Ectodermal cell (in vitro differentiated cells): ENCODE results near the gene PPARD.
"Not testable (repeated sequence)": the region's sequence is repeated elsewhere in the genome, so short reads cannot be mapped to it uniquely, and the experiment has no call there.

Experiments
- H3K27ac ChIP-seq: 2 replicates; pipeline ENCODE4 v1.7.0; 2013; ENCODE audit warnings: mild to moderate bottlenecking, low read depth, low read length; ENCODE audit not compliant: insufficient read depth, poor library complexity, severe bottlenecking
- H3K27me3 ChIP-seq: 2 replicates; pipeline ENCODE4 v1.7.0; 2013; ENCODE audit warnings: mild to moderate bottlenecking, low read length; ENCODE audit not compliant: insufficient read depth, control insufficient read depth, poor library complexity, severe bottlenecking
- H3K36me3 ChIP-seq: one replicate; pipeline ENCODE4 v1.7.0; 2013; ENCODE audit warnings: low read length; ENCODE audit not compliant: control insufficient read depth, insufficient read depth
- H3K4me1 ChIP-seq: one replicate; pipeline ENCODE4 v1.7.0; 2013; ENCODE audit warnings: low read length; ENCODE audit not compliant: control insufficient read depth, insufficient read depth
- H3K4me3 ChIP-seq: 2 replicates; pipeline ENCODE4 v1.7.0; 2013; ENCODE audit warnings: low read depth, low read length, control low read depth; ENCODE audit not compliant: insufficient read depth
- H3K9me3 ChIP-seq: 2 replicates; pipeline ENCODE4 v1.7.0; 2013; ENCODE audit warnings: mild to moderate bottlenecking, low read length, moderate library complexity; ENCODE audit not compliant: control insufficient read depth
- WGBS, 2 experiments: methylation state at CpG; one replicate each; pipeline ENCODE4 v1.1.7; 2013; ENCODE audit warnings: missing lambda C conversion rate in 2 of 2; 5-methylcytosine and 5-hydroxymethylcytosine counted together

PPARD gene

DNA sequence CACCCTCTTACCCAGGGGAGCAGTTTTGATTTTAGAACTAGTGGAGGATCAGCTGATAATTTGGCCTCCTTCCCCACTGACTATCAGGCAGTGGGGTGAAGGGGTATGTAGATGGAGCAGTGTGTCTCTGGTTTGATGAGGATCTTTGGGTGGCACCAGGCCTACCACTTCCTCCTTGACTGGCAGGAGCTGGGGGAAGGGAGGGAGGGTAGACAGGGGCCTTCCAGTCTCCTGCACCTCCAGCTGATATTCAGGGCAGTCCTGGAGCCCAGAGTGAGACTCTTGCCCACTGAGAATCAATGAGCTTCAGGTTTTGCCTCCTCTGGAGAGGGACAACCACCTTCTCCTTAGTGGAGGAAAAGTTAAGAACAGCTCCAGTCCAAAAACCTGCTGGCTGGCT, 41.5 kb upstream of the PPARD start:
- H3K4me3 ChIP-seq: no peak overlapping the region

DNA sequence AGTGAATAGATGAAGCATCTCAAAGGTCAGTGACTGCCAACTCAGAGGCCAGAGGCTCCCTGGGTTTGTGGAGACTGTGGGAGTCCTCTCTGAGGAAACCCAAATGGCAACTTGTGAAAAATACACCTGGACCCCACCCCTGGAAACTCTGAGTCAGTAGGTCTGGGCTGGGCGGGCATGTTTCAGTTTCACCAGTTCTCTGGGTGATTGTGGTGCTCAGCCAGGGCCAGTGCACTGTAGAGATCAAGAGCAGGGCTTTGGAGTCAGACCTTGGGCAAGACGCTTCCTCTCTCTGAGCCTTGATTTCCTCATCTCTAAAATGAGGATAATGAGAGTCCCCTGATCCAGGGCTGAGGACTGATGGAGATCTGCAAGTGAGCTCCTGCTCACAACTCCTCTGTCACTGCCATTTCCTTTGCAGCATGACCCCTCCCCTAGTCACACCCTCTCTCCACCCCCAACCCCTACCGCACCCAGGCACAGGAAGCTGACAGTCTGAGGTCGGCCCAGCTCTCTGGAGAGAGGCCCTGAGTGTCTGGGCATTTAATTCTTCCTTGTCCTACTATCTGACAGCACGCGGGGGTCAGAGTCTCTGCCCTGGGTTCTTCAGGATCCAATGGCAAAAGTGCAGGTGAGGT, 39.6 kb upstream of the PPARD start:
- H3K4me3 ChIP-seq: no peak overlapping the region
- H3K9me3 ChIP-seq: no peaks in the 10 kb centered on the region
- 41 to 42% methylated on average over 6 of the region's 6 CpGs for WGBS, 2 experiments

More for the DNA sequence above, 41.5 kb upstream of the PPARD start:
- Histone ChIP-seq H3K9me3 (no peaks in the 10 kb centered on the region), H3K36me3 (peaks cover 3% of the 10 kb centered on the region), H3K27me3 (no peaks in the 10 kb centered on the region), H3K4me1 (peaks cover 5% of the 10 kb centered on the region), H3K27ac (no peak overlapping the region)

DNA sequence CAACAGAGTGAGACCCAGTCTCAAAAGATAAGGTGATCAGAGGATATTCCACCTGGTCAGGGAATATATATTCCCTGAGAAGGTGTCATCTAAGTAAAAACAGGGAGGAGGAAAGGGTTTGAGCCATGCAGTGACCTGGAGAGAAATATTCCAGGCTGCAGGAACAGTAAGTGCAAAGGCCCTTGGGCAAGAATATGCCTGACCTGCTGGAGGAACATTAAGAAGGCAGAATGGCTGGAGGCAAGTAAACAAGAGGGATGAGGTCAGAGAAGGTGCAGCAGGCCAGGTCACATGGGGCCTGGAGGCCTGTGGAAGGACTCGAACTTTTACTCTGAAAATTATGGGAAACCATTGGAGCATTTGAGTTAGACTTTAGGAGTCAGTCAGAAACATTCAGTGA, 38.1 kb upstream of the PPARD start:
- Histone ChIP-seq H3K27ac (no peak overlapping the region), H3K4me3 (no peak overlapping the region), H3K4me1 (no peaks in the 10 kb centered on the region), H3K27me3 (no peaks in the 10 kb centered on the region), H3K9me3 (no peaks in the 10 kb centered on the region), H3K36me3 (no peaks in the 10 kb centered on the region)
- 89 to 95% methylated on average over 1 of the region's 1 CpG for WGBS, 2 experiments

More for the DNA sequence above, 39.6 kb upstream of the PPARD start:
- Histone ChIP-seq H3K36me3 (no peaks in the 10 kb centered on the region), H3K4me1 (peaks cover 4% of the 10 kb centered on the region), H3K27ac (no peak overlapping the region), H3K27me3 (no peaks in the 10 kb centered on the region)

DNA sequence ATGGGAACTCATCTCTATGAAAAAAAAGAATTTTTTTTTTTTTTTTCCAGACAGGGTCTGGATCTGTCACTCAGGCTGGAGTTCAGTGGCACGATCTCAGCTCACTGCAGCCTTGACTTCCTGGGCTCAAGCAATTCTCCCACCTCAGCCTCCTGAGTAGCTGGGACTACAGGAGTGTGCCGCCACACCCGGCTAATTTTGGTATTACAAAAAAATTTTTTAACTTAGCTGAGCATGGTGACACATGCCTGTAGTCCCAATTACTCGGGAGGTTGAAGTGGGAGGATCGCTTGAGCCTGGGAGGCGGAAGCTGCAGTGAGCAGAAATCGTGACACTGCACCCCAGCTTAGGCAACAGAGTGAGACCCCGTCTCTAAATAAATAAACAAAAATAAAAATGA, 37.2 kb upstream of the PPARD start:
- 87 to 92% methylated on average over 6 to 7 of the region's 8 CpGs for WGBS, 2 experiments
- H3K27me3 ChIP-seq: no peaks in the 10 kb centered on the region
- H3K27ac ChIP-seq: no peak overlapping the region
- H3K4me3 ChIP-seq: no peak overlapping the region
- H3K9me3 ChIP-seq: no peaks in the 10 kb centered on the region
- H3K36me3 ChIP-seq: no peaks in the 10 kb centered on the region
- no peaks in the 10 kb centered on the region for H3K4me1 ChIP-seq

DNA sequence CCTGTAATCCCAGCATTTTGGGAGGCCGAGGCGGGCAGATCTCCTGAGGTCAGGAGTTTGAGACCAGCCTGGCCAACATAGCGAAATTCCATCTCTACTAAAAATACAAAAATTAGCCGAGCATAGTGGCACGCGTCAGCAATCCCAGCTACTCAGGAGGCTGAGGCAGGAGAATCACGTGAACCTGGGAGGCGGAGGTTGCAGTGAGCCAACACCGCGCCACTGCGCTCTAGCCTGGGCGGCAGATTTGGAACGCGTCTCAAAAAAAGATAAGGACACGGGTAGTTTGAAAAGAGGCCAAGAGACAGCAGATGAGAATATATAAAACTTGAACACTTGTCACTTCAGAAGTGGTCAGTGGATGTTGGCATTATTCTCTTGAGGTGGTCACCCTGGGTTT, 35.2 kb upstream of the PPARD start:
- 92 to 93% methylated on average over 15 of the region's 15 CpGs for WGBS, 2 experiments
- H3K27me3 ChIP-seq, H3K4me1 ChIP-seq: not testable (repeated sequence)

DNA sequence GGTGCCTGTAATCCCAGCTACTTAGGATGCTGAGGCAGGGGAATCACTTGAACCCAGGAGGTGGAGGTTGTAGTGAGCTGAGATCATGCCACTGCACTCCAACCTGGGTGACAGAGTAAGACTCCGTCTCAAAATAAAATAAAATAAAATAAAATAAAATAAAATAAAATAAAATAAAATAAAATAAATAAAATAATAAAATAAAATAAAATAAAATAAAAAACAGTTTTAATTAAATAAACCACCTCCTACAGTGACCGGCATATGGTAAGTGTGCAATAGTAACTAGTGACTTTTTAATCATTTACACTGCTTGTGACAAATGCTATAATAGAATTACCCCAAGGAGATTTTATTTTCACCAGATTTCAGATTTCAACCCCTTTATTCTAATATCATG, 33.8 kb upstream of the PPARD start:
- not testable (repeated sequence) for H3K4me1 ChIP-seq
- 100% methylated on average over 1 of the region's 2 CpGs; no CpG with 5 or more reads in 1 of the 2 experiments for WGBS, 2 experiments

More for the DNA sequence above, 35.2 kb upstream of the PPARD start:
- not testable (repeated sequence) for H3K9me3 ChIP-seq, H3K27ac ChIP-seq, H3K4me3 ChIP-seq, H3K36me3 ChIP-seq

DNA sequence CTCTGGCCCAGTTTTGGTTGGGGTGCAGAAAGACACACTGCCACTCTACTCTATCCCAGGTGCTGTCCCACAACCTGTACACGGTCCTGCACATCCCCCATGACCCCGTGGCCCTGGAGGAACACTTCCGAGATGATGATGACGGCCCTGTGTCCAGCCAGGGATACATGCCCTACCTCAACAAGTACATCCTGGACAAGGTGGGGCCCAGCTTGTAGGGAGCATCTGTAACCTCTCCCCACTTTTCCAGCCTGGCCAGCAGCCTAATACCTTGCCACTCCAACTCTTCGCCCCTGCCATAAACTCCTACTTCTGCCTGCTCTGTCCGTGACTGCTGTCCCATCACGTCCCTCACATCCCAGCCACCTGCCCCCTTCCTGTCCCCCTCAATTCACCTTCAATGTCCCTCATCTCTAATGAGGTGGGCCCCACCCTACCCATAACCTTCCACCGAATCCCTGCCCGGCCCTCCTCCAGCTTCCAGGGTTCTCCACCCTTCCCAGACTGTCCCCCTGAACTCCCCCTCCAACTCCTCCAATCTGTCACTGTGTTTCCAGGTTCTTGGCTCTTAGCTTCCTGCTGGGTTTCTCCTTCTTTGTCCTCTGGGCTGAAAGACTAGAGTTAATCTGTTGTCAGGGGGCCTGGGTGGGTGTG, 32.6 kb upstream of the PPARD start:
- Histone ChIP-seq H3K27ac (no peak overlapping the region), H3K36me3 (no peaks in the 10 kb centered on the region), H3K4me1 (no peaks in the 10 kb centered on the region), H3K27me3 (no peaks in the 10 kb centered on the region), H3K4me3 (no peak overlapping the region), H3K9me3 (no peaks in the 10 kb centered on the region)
- WGBS, 2 experiments: 90 to 91% methylated on average over 9 of the region's 9 CpGs

More for the DNA sequence above, 33.8 kb upstream of the PPARD start:
- not testable (repeated sequence) for H3K36me3 ChIP-seq, H3K27ac ChIP-seq, H3K9me3 ChIP-seq, H3K4me3 ChIP-seq, H3K27me3 ChIP-seq

DNA sequence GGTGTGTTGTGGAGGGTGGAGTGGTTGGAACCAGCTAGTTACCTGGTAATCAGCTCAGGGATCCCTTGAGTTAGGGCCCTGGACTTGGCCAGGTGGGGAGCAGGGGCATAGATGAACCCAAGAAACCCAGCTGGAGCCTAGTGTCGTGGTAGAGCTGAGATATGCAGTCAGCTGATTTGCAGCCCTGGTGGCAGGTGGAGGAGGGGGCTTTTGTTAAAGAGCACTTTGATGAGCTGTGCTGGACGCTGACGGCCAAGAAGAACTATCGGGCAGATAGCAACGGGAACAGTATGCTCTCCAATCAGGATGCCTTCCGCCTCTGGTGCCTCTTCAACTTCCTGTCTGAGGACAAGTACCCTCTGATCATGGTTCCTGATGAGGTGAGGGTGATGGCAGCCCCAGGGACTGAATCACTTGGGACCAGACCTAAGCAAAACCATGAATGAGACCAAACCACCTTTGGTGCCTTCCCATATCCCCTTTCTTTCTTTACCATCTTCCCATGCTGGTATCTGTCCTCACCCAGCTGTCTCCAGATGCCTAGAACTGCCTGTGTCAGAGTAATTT, 32.0 kb upstream of the PPARD start:
- no peak overlapping the region for H3K27ac ChIP-seq
- H3K36me3 ChIP-seq: no peaks in the 10 kb centered on the region
- no peaks in the 10 kb centered on the region for H3K27me3 ChIP-seq
- H3K4me1 ChIP-seq: no peaks in the 10 kb centered on the region
- 87 to 92% methylated on average over 6 of the region's 6 CpGs for WGBS, 2 experiments
- no peaks in the 10 kb centered on the region for H3K9me3 ChIP-seq
- no peak overlapping the region for H3K4me3 ChIP-seq

DNA sequence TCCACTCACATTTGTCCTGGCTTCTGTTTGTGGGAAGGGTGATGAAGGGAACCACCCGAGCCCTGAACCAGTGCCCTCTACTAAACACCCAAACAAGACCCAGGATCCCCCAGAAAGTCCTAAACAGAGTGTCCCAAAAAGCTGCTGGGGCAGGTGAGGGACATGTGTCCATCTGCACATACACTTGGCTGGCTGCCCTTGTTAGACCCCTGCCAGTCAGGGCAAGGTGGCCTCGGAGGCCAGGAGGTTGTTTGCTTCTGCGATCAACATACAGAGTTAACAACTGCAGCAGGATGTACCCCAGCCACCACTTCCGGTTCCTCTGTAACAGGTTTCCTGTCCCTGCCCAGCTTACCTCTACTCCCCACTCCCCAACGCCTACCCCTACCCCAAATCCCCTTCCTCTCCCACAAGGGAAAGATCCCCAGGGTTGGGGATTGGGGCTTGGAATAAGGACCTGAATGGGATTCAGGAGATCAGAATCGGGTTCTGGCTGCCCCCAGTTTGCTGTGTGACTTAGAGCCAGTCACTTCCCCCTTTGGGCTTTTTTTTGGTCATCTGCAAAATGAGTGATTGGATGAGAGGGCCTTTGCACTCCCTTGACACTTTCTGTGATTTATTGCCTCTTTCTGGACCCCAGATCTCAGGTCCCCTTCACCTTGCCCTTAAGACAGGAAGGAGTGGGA, 30.8 kb upstream of the PPARD start:
- no peaks in the 10 kb centered on the region for H3K4me1 ChIP-seq
- 85 to 94% methylated on average over 6 of the region's 6 CpGs for WGBS, 2 experiments

DNA sequence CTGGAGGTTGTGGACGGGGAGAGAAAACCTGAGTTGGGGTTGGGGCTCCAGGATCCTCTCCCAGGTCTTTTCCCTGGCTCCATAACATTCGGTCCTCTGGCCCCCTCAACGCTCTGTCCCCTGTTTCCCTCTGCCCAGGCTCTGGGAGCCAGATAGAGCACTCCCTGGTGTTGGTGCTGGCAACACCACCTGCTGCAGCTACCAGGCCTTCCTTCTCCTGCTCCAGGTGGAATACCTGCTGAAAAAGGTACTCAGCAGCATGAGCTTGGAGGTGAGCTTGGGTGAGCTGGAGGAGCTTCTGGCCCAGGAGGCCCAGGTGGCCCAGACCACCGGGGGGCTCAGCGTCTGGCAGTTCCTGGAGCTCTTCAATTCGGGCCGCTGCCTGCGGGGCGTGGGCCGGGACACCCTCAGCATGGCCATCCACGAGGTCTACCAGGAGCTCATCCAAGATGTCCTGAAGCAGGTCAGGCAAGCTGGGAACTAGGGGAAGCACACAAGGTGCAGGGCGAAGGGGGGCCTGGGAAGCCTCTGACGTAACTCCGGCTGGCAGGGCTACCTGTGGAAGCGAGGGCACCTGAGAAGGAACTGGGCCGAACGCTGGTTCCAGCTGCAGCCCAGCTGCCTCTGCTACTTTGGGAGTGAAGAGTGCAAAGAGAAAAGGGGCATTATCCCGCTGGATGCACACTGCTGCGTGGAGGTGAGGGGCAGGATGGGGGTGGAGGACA, 30.1 kb upstream of the PPARD start:
- no peak overlapping the region for H3K27ac ChIP-seq
- no peak overlapping the region for H3K4me3 ChIP-seq
- H3K9me3 ChIP-seq: no peaks in the 10 kb centered on the region
- 93% methylated on average over 19 of the region's 19 CpGs for WGBS, 2 experiments
- H3K36me3 ChIP-seq: no peaks in the 10 kb centered on the region
- peaks cover 13% of the 10 kb centered on the region for H3K27me3 ChIP-seq
- H3K4me1 ChIP-seq: no peaks in the 10 kb centered on the region

More for the DNA sequence above, 30.8 kb upstream of the PPARD start:
- Histone ChIP-seq H3K27me3 (peaks cover 6% of the 10 kb centered on the region), H3K9me3 (no peaks in the 10 kb centered on the region), H3K4me3 (no peak overlapping the region), H3K27ac (no peak overlapping the region), H3K36me3 (no peaks in the 10 kb centered on the region)
